Measurements from ENCODE around the gene TMPRSS11E. TPM values are rescaled to one million over a fixed set of nuclear protein-coding genes. Genes with fewer than 3 reads are reported as not detected.
"Not testable (repeated sequence)": the region's sequence is repeated elsewhere in the genome, so short reads cannot be mapped to it uniquely, and the experiment has no call there.

TMPRSS11E gene, protein sequence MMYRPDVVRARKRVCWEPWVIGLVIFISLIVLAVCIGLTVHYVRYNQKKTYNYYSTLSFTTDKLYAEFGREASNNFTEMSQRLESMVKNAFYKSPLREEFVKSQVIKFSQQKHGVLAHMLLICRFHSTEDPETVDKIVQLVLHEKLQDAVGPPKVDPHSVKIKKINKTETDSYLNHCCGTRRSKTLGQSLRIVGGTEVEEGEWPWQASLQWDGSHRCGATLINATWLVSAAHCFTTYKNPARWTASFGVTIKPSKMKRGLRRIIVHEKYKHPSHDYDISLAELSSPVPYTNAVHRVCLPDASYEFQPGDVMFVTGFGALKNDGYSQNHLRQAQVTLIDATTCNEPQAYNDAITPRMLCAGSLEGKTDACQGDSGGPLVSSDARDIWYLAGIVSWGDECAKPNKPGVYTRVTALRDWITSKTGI
- polyA plus RNA-seq (2011; rRNA removed) (not detected in 2 replicates), polyA minus RNA-seq (2011; rRNA and poly(A)+ RNA removed) (not detected in 2 replicates)

GRCh38 chr4:68447201-68447600 is at the start of gene TMPRSS11E:
Gene TMPRSS11E (plus strand): TSS chr4:68447463. CDS start chr4:68447513, 50 bp downstream.
- H3K27me3 ChIP-seq (ENCODE audit: control insufficient read depth, insufficient read depth, low read length), result no peaks in the 10 kb centered on the region
- H3K4me3 ChIP-seq (ENCODE audit: low read depth, low read length), result no peak within 1 kb of the TSS
- CTCF ChIA-PET, result no interaction called here

GRCh38 chr4:68399306-68399705 is 48.0 kb upstream of the TMPRSS11E start:
- TF ChIP-seq CTCF (IDR thresholded peaks at IDR 0.05; ENCODE audit: insufficient read depth, low read depth, low read length), result no peak
- POLR2A ChIA-PET, result no interaction called here
- H3K27me3 ChIP-seq (ENCODE audit: control insufficient read depth, insufficient read depth, low read length), result no peaks in the 10 kb centered on the region
- H3K36me3 ChIP-seq (ENCODE audit: control insufficient read depth, insufficient read depth, low read length), result no peaks in the 10 kb centered on the region
- CTCF ChIA-PET, result interaction anchor here (0.9 to 1.4 kb wide), 3 partner anchors 9 to 23 kb away, joined by 3 to 5 read pairs (median 3); no protein-coding TSS in a partner anchor
- DNase-seq (ENCODE audit: low read depth), result no peak
- no peak overlapping the region for H3K4me3 ChIP-seq (ENCODE audit: low read depth, low read length)

More at GRCh38 chr4:68447201-68447600, at the start of gene TMPRSS11E:
- DNase-seq (ENCODE audit: low read depth), result no peak
- H3K36me3 ChIP-seq (ENCODE audit: control insufficient read depth, insufficient read depth, low read length), result no peaks in the 10 kb centered on the region
- POLR2A ChIA-PET, result no interaction called here
- TF ChIP-seq CTCF (IDR thresholded peaks at IDR 0.05; ENCODE audit: insufficient read depth, low read depth, low read length), result no peak

- no peak overlapping the region for H3K4me3 ChIP-seq (ENCODE audit: low read depth, low read length)
- TF ChIP-seq CTCF (IDR thresholded peaks at IDR 0.05; ENCODE audit: insufficient read depth, low read depth, low read length), result no peak
- ChIA-PET CTCF (no interaction called here), POLR2A (interaction anchor here (0.5 kb wide), 1 partner anchor 129 kb away, joined by 7 read pairs; no protein-coding TSS in a partner anchor)
- DNase-seq (ENCODE audit: low read depth), result no peak
- H3K27me3 ChIP-seq (ENCODE audit: control insufficient read depth, insufficient read depth, low read length), result no peaks in the 10 kb centered on the region
- no peaks in the 10 kb centered on the region for H3K36me3 ChIP-seq (ENCODE audit: control insufficient read depth, insufficient read depth, low read length)
Observed at GRCh38 chr4:68401231-68401630, 46.0 kb upstream of the TMPRSS11E start.

- DNase-seq (ENCODE audit: low read depth), result no peak
- ChIA-PET POLR2A (no interaction called here), CTCF (interaction anchor here (1.3 kb wide), 1 partner anchor 28 kb away, joined by 5 read pairs; no protein-coding TSS in a partner anchor)
- Histone ChIP-seq H3K27me3 (ENCODE audit: control insufficient read depth, insufficient read depth, low read length) (no peaks in the 10 kb centered on the region), H3K36me3 (ENCODE audit: control insufficient read depth, insufficient read depth, low read length) (no peaks in the 10 kb centered on the region), H3K4me3 (ENCODE audit: low read depth, low read length) (no peak overlapping the region)
- TF ChIP-seq CTCF (IDR thresholded peaks at IDR 0.05; ENCODE audit: insufficient read depth, low read depth, low read length), result no peak
Observed at GRCh38 chr4:68404153-68404552, 43.1 kb upstream of the TMPRSS11E start.

DNA sequence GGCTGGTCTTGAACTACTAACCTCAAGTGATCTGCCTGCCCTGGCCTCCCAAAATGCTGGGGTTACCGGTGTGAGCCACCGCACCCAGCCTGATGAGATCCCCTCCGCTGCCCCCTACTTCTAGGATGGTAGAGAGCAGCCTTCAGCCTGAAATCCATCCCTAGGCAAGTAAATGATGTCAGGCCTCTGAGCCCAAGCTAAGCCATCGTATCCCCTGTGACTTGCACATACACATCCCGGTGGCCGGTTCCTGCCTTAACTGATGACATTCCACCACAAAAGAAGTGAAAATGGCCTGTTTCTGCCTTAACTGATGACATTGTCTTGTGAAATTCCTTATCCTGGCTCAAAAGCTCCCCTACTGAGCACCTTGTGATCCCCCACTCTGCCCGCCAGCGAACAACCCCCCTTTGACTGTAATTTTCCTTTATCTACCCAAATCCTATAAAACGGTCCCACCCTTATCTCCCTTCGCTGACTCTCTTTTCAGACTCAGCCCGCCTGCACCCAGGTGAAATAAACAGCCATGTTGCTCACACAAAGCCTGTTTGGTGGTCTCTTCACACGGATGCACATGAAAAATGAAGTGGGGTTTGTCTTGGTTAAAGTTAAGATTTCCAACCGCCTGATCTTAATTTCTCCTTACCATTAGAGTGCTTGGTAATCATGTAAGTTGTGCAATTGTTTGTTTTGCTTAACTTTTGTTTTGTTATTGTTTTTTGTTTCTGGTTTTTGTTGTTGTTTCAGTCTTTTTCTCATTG is 41.4 kb upstream of the TMPRSS11E start:
- H3K36me3 ChIP-seq (ENCODE audit: control insufficient read depth, insufficient read depth, low read length); H3K27me3 ChIP-seq (ENCODE audit: control insufficient read depth, insufficient read depth, low read length); H3K4me3 ChIP-seq (ENCODE audit: low read depth, low read length); POLR2A ChIA-PET; DNase-seq (ENCODE audit: low read depth): not testable (repeated sequence)
- CTCF ChIA-PET, result interaction anchor here (1.3 kb wide), 2 partner anchors 16 to 30 kb away, joined by 3 to 5 read pairs; no protein-coding TSS in a partner anchor

All from BJ (cell line).